HepG2 (cell line): ENCODE measurements around the gene MYH9. TPM values are rescaled to one million over a fixed set of nuclear protein-coding genes. Genes with fewer than 3 reads are reported as not detected.

Experiments
- CHD4 ChIP-seq: fragments of 200-600 bp; sonication (generic); IDR thresholded peaks from 2 replicates; pipeline ENCODE4 v1.7.0; 2017; ENCODE audit warnings: mild to moderate bottlenecking, low read length, borderline replicate concordance
- GTF2F1 ChIP-seq: fragments of 150-350 bp; IDR thresholded peaks from 2 replicates; pipeline ENCODE4 v1.6.1; 2014; ENCODE audit warnings: low read length
- HDAC2 ChIP-seq: sonication (generic); formaldehyde crosslinking; IDR thresholded peaks from 2 replicates; pipeline ENCODE4 v1.4.0; 2020; ENCODE audit warnings: missing genetic modification reagents
- MED1 ChIP-seq: sonication (generic); formaldehyde crosslinking; IDR thresholded peaks from 2 replicates; pipeline ENCODE4 v1.4.0; 2020; ENCODE audit warnings: missing genetic modification reagents
- POGZ ChIP-seq: sonication (generic); formaldehyde crosslinking; IDR thresholded peaks from 2 replicates; pipeline ENCODE4 v1.4.0; 2020; ENCODE audit warnings: mild to moderate bottlenecking, missing genetic modification reagents
- SOX6 ChIP-seq, 2 experiments: fragments of 450-650 bp in 1 of 2; sonication (generic) in 1 of 2; formaldehyde crosslinking in 1 of 2; IDR thresholded peaks; 2 replicates each; pipeline versions ENCODE4 v1.4.0 to v1.6.1; 2017 to 2020; ENCODE audit warnings: antibody characterized with exemption in 1 of 2, mild to moderate bottlenecking in 1 of 2, missing genetic modification reagents in 1 of 2
- SP2 ChIP-seq: sonication (generic); formaldehyde crosslinking; IDR thresholded peaks from 2 replicates; pipeline ENCODE4 v1.5.1; 2020; ENCODE audit warnings: mild to moderate bottlenecking, missing genetic modification reagents
- TAF15 ChIP-seq: fragments of 200-400 bp; formaldehyde crosslinking; IDR thresholded peaks from one replicate; pipeline ENCODE4 v1.6.1; 2018; ENCODE audit warnings: mild to moderate bottlenecking, low read depth, low read length; ENCODE audit not compliant: poor library complexity, severe bottlenecking
- ZNF468 ChIP-seq: sonication (generic); formaldehyde crosslinking; IDR thresholded peaks from 2 replicates; pipeline ENCODE4 v1.8.0; 2022; ENCODE audit warnings: mild to moderate bottlenecking, moderate library complexity, missing genetic modification reagents
- ZNF670 ChIP-seq: sonication (generic); formaldehyde crosslinking; IDR thresholded peaks from 2 replicates; pipeline ENCODE4 v1.8.0; 2022; ENCODE audit warnings: mild to moderate bottlenecking, missing genetic modification reagents, borderline replicate concordance
- ZSCAN25 ChIP-seq: sonication (generic); formaldehyde crosslinking; IDR thresholded peaks from 2 replicates; pipeline ENCODE4 v1.8.0; 2022; ENCODE audit warnings: mild to moderate bottlenecking, missing genetic modification reagents
- polyA plus RNA-seq, 8 experiments: library from polyadenylated mRNA; depleted of rRNA in 3 of 8; stranded (reverse) in 7 of 8; unstranded in 1 of 8; fragments of >200 nt; fragmentation: Illumina TruSeq in 4 of 8; extraction: Trizol in 4 of 8; gene quantifications; 2 replicates each; pipeline versions ENCODE4 v1.2.1 to v1.2.3, GENCODE V29; 2011 to 2016; ENCODE audit warnings: low read depth in 4 of 8, missing spikeins in 1 of 8, mixed read lengths in 1 of 8; ENCODE audit not compliant: insufficient read depth in 1 of 8
- total RNA-seq, 5 experiments: library from RNA; depleted of rRNA; stranded (reverse); fragments of >200 nt; fragmentation: Illumina TruSeq; extraction: Trizol; gene quantifications; 2 replicates each; pipeline ENCODE4 v1.2.3, GENCODE V29; 2016; ENCODE audit warnings: low read depth in 1 of 5
- TF ChIP-seq, protein P1 (sequence below): sonication (generic); formaldehyde crosslinking; IDR thresholded peaks from 2 replicates; pipeline ENCODE4 v1.8.0; 2022; ENCODE audit warnings: mild to moderate bottlenecking, missing genetic modification reagents; ENCODE audit not compliant: insufficient replicate concordance
- TF ChIP-seq, protein P2 (sequence below): sonication (generic); formaldehyde crosslinking; IDR thresholded peaks from 2 replicates; pipeline ENCODE4 v1.4.0; 2020; ENCODE audit warnings: missing genetic modification reagents
- TF ChIP-seq, protein P3 (sequence below): IDR thresholded peaks from 2 replicates; pipeline ENCODE4 v1.6.1; 2016; ENCODE audit warnings: missing biosample characterization, missing genetic modification reagents, low read depth
- TF ChIP-seq, protein P4 (sequence below): IDR thresholded peaks from 2 replicates; pipeline ENCODE4 v1.6.1; 2016; ENCODE audit warnings: missing genetic modification reagents, missing compliant biosample characterization
- TF ChIP-seq, protein P5 (sequence below): IDR thresholded peaks from 2 replicates; pipeline ENCODE4 v1.6.1; 2016; ENCODE audit warnings: mild to moderate bottlenecking
- TF ChIP-seq, protein P6 (sequence below): sonication (generic); formaldehyde crosslinking; IDR thresholded peaks from 2 replicates; pipeline ENCODE4 v1.4.0; 2020; ENCODE audit warnings: mild to moderate bottlenecking, missing genetic modification reagents
- TF ChIP-seq, protein P7 (sequence below): IDR thresholded peaks from 2 replicates; pipeline ENCODE4 v1.6.1; 2016

Gene MYH9
- total and polyA plus RNA-seq, 2 of the 13 experiments (the other 11 are each of a cell fraction or from before 2014, with no cell fraction given) = 50.7 to 98.5 TPM

DNA sequence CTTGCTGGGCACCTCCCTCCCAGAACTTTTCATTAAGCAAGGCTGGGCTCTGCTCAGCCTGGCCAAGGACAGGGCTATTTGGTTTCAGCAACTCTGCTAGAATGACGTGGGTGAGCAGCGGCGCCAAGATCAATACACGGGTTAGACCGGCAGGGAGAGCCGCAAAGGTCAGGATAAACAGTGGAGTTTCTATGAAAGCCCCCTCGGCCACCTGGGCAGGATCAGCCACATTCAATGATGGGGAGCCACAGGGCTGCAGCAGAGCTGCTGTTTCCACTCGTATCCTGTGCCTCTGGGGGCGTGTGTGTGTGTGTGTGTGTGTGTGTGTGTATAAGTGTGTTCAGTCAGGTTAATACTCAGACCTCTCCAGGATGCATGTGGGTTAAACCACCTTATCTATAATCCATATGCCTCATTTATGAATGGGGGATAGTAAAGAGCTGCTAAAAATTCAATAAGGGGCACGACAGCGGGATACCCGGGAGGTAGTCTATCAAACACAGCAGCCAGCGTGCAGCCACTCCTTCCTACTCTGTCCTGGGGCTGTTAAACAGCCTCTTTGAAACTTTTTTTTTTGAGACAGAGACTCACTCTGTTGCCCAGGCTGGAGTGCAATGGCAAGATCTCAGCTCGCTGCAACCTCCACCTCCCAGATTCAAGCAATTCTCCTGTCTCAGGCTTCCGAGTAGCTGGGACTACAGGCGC lies 34.8 kb downstream of the MYH9 start (continued):
- TF ChIP-seq, protein P1, sequence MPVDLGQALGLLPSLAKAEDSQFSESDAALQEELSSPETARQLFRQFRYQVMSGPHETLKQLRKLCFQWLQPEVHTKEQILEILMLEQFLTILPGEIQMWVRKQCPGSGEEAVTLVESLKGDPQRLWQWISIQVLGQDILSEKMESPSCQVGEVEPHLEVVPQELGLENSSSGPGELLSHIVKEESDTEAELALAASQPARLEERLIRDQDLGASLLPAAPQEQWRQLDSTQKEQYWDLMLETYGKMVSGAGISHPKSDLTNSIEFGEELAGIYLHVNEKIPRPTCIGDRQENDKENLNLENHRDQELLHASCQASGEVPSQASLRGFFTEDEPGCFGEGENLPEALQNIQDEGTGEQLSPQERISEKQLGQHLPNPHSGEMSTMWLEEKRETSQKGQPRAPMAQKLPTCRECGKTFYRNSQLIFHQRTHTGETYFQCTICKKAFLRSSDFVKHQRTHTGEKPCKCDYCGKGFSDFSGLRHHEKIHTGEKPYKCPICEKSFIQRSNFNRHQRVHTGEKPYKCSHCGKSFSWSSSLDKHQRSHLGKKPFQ = peak; percentile 5
- TF ChIP-seq ZNF468 (CRISPR knock-in tag) (no peak), ZSCAN25 (CRISPR knock-in tag) (peak; percentile 77; the same call in 1 of the 2 replicates), ZNF670 (0 out of 2 replicates have a peak, but pooled peaks have one; percentile 25), MED1 (peak; percentile 85), POGZ (CRISPR knock-in tag) (no peak), SOX6 (IDR thresholded peaks at IDR 0.05) (no peak), SOX6 (CRISPR knock-in tag; IDR thresholded peaks at IDR 0.05) (peak; percentile 52), HDAC2 (CRISPR knock-in tag) (peak; percentile 85), TAF15 (no peak), GTF2F1 (no peak), CHD4 (no peak), SP2 (CRISPR knock-in tag) (no peak)
- TF ChIP-seq, protein P2, sequence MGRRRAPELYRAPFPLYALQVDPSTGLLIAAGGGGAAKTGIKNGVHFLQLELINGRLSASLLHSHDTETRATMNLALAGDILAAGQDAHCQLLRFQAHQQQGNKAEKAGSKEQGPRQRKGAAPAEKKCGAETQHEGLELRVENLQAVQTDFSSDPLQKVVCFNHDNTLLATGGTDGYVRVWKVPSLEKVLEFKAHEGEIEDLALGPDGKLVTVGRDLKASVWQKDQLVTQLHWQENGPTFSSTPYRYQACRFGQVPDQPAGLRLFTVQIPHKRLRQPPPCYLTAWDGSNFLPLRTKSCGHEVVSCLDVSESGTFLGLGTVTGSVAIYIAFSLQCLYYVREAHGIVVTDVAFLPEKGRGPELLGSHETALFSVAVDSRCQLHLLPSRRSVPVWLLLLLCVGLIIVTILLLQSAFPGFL (CRISPR knock-in tag) = no peak
- TF ChIP-seq, protein P3, sequence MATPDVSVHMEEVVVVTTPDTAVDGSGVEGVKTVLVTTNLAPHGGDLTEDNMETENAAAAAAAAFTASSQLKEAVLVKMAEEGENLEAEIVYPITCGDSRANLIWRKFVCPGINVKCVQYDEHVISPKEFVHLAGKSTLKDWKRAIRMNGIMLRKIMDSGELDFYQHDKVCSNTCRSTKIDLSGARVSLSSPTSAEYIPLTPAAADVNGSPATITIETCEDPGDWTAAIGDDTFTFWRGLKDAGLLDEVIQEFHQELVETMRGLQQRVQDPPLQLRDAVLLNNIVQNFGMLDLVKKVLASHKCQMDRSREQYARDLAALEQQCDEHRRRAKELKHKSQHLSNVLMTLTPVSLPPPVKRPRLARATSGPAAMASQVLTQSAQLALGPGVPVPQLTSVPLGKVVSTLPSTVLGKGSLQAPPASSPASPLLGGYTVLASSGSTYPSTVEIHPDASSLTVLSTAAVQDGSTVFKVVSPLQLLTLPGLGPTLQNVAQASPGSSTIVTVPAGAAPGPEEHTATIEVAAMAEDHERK (CRISPR knock-in tag) = no peak
- TF ChIP-seq, protein P4, sequence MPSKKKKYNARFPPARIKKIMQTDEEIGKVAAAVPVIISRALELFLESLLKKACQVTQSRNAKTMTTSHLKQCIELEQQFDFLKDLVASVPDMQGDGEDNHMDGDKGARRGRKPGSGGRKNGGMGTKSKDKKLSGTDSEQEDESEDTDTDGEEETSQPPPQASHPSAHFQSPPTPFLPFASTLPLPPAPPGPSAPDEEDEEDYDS (CRISPR knock-in tag) = no peak
- TF ChIP-seq, protein P5, sequence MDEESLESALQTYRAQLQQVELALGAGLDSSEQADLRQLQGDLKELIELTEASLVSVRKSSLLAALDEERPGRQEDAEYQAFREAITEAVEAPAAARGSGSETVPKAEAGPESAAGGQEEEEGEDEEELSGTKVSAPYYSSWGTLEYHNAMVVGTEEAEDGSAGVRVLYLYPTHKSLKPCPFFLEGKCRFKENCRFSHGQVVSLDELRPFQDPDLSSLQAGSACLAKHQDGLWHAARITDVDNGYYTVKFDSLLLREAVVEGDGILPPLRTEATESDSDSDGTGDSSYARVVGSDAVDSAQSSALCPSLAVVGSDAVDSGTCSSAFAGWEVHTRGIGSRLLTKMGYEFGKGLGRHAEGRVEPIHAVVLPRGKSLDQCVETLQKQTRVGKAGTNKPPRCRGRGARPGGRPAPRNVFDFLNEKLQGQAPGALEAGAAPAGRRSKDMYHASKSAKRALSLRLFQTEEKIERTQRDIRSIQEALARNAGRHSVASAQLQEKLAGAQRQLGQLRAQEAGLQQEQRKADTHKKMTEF = peak; percentile 1; the same call in 1 of the 2 replicates
- TF ChIP-seq, protein P6, sequence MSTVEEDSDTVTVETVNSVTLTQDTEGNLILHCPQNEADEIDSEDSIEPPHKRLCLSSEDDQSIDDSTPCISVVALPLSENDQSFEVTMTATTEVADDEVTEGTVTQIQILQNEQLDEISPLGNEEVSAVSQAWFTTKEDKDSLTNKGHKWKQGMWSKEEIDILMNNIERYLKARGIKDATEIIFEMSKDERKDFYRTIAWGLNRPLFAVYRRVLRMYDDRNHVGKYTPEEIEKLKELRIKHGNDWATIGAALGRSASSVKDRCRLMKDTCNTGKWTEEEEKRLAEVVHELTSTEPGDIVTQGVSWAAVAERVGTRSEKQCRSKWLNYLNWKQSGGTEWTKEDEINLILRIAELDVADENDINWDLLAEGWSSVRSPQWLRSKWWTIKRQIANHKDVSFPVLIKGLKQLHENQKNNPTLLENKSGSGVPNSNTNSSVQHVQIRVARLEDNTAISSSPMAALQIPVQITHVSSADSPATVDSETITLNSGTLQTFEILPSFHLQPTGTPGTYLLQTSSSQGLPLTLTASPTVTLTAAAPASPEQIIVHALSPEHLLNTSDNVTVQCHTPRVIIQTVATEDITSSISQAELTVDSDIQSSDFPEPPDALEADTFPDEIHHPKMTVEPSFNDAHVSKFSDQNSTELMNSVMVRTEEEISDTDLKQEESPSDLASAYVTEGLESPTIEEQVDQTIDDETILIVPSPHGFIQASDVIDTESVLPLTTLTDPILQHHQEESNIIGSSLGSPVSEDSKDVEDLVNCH = no peak
- TF ChIP-seq, protein P7, sequence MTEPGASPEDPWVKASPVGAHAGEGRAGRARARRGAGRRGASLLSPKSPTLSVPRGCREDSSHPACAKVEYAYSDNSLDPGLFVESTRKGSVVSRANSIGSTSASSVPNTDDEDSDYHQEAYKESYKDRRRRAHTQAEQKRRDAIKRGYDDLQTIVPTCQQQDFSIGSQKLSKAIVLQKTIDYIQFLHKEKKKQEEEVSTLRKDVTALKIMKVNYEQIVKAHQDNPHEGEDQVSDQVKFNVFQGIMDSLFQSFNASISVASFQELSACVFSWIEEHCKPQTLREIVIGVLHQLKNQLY = no peak
